Measurements from ENCODE around the gene TRIM8. TPM values are rescaled to one million over a fixed set of nuclear protein-coding genes. Genes with fewer than 3 reads are reported as not detected.

Gene TRIM8
- total and polyA plus RNA-seq, 9 of the 15 experiments (the other 6 are each of a cell fraction or from before 2014, with no cell fraction given), result 1.7 to 26.0 (median 9.1) TPM

- TF ChIP-seq MGA (IDR thresholded peaks at IDR 0.05), result no peak
- TF ChIP-seq CXXC5 (CRISPR knock-in tag; IDR thresholded peaks at IDR 0.05), result no peak
- TF ChIP-seq ZBTB12 (CRISPR knock-in tag; IDR thresholded peaks at IDR 0.05), result no peak
- no peak for TF ChIP-seq ILK (tag; IDR thresholded peaks at IDR 0.05; ENCODE audit: borderline replicate concordance, low read depth)
- no peak for TF ChIP-seq KAT7 (CRISPR knock-in tag; IDR thresholded peaks at IDR 0.05; ENCODE audit: borderline replicate concordance)
- no peak for TF ChIP-seq SREBF1 (IDR thresholded peaks at IDR 0.05; ENCODE audit: borderline replicate concordance, low read depth, low read length)
These were observed 25.9 kb downstream of the TRIM8 start (continued) for GRCh38 chr10:102670065-102670670.
